IMR-90 (cell line): ENCODE data around the gene AKAP13. TPM values are rescaled to one million over a fixed set of nuclear protein-coding genes. Genes with fewer than 3 reads are reported as not detected.

ENCODE experiments used
- ATAC-seq: fragments of 200-7000 bp; cut with Tn5 transposase; 2 replicates; pipeline ENCODE4 v1.9.1; 2020; ENCODE audit warnings: low read depth, mild to moderate bottlenecking, moderate library complexity
- BruUV-seq: library from RNA; stranded (reverse); fragments of 400-500 nt; replicated peaks from 2 replicates; lab custom pipeline; 2021; lab: Mats Ljungman, UMichigan
- CTCF ChIA-PET: fragments of 300-600 bp; formaldehyde crosslinking; extraction: SDS; loops from one replicate; lab custom pipeline; 2021; ENCODE audit warnings: antibody characterized with exemption; lab: Yijun Ruan, JAX
- POLR2A ChIA-PET: fragments of 300-600 bp; sonication (Branson Sonifier 250); formaldehyde crosslinking; loops from one replicate; lab custom pipeline; 2022; ENCODE audit warnings: antibody characterized with exemption; ENCODE audit not compliant: unreplicated experiment; lab: Charles Lee
- DNase-seq: peaks from one replicate; pipeline ENCODE4 v3.0.0; 2013
- H2AFZ ChIP-seq: replicated peaks from 2 replicates; pipeline ENCODE3; 2013; ENCODE audit warnings: low read length, mild to moderate bottlenecking; ENCODE audit not compliant: poor library complexity
- H2AK5ac ChIP-seq: 2 replicates; pipeline ENCODE4 v1.6.1; 2013; ENCODE audit warnings: low read depth, low read length, inconsistent platforms
- H2AK9ac ChIP-seq: replicated peaks from 2 replicates; pipeline ENCODE3; 2013; ENCODE audit warnings: mild to moderate bottlenecking, low read depth, low read length, moderate library complexity; ENCODE audit not compliant: poor library complexity
- H2BK120ac ChIP-seq: 2 replicates; pipeline ENCODE4 v1.6.1; 2013; ENCODE audit warnings: low read depth, low read length, inconsistent platforms
- H2BK15ac ChIP-seq: 3 replicates; pipeline ENCODE4 v1.6.1; 2013; ENCODE audit warnings: low read depth, low read length, inconsistent platforms
- H2BK20ac ChIP-seq: 2 replicates; pipeline ENCODE4 v1.6.1; 2013; ENCODE audit warnings: low read depth, mild to moderate bottlenecking, inconsistent platforms, low read length, moderate library complexity
- H2BK5ac ChIP-seq: 2 replicates; pipeline ENCODE4 v1.6.1; 2013; ENCODE audit warnings: mild to moderate bottlenecking, low read depth, low read length, inconsistent platforms; ENCODE audit not compliant: poor library complexity, severe bottlenecking
- H3K14ac ChIP-seq: replicated peaks from 2 replicates; pipeline ENCODE4 v1.6.1; 2013; ENCODE audit warnings: low read depth, low read length, inconsistent platforms
- H3K18ac ChIP-seq: 2 replicates; pipeline ENCODE4 v1.6.1; 2013; ENCODE audit warnings: low read depth, low read length, control low read depth
- H3K23ac ChIP-seq: 2 replicates; pipeline ENCODE4 v1.6.1; 2013; ENCODE audit warnings: low read depth, low read length, inconsistent platforms
- H3K27ac ChIP-seq: 2 replicates; pipeline ENCODE4 v1.5.1; 2013; ENCODE audit warnings: mild to moderate bottlenecking, control low read depth, low read length; ENCODE audit not compliant: insufficient read depth
- H3K27me3 ChIP-seq: 2 replicates; pipeline ENCODE4 v1.6.1; 2013; ENCODE audit warnings: low read length; ENCODE audit not compliant: control insufficient read depth, insufficient read depth
- H3K36me3 ChIP-seq: 2 replicates; pipeline ENCODE4 v1.6.1; 2013; ENCODE audit warnings: low read length, mixed read lengths; ENCODE audit not compliant: control insufficient read depth, insufficient read depth
- H3K4ac ChIP-seq: 2 replicates; pipeline ENCODE4 v1.6.1; 2013; ENCODE audit warnings: low read depth, low read length, inconsistent platforms
- H3K4me1 ChIP-seq: 2 replicates; pipeline ENCODE4 v1.6.1; 2013; ENCODE audit warnings: low read length, mixed read lengths; ENCODE audit not compliant: control insufficient read depth, insufficient read depth
- H3K4me2 ChIP-seq: 2 replicates; pipeline ENCODE4 v1.6.1; 2013; ENCODE audit warnings: low read depth, mild to moderate bottlenecking, control low read depth, low read length, moderate library complexity
- H3K4me3 ChIP-seq: 2 replicates; pipeline ENCODE4 v1.5.1; 2013; ENCODE audit warnings: low read depth, mild to moderate bottlenecking, control low read depth, low read length, moderate library complexity; ENCODE audit not compliant: insufficient read depth
- H3K56ac ChIP-seq: 2 replicates; pipeline ENCODE4 v1.6.1; 2013; ENCODE audit warnings: low read length, inconsistent platforms; ENCODE audit not compliant: insufficient read depth; ENCODE audit errors: extremely low read depth
- H3K79me1 ChIP-seq, 2 experiments: 2 replicates each; pipeline ENCODE4 v1.6.1; 2013; ENCODE audit warnings: low read length in 2 of 2, inconsistent platforms in 1 of 2, low read depth in 1 of 2
- H3K9ac ChIP-seq: 2 replicates; pipeline ENCODE4 v1.6.1; 2013; ENCODE audit warnings: low read depth, low read length, control low read depth
- H3K9me1 ChIP-seq: 2 replicates; pipeline ENCODE4 v1.6.1; 2013; ENCODE audit warnings: low read length, inconsistent platforms; ENCODE audit not compliant: insufficient read depth
- H3K9me3 ChIP-seq: 2 replicates; pipeline ENCODE4 v1.6.1; 2013; ENCODE audit warnings: low read length; ENCODE audit not compliant: control insufficient read depth, insufficient read depth
- H4K20me1 ChIP-seq: 2 replicates; pipeline ENCODE4 v1.6.1; 2013; ENCODE audit warnings: low read length, inconsistent platforms; ENCODE audit not compliant: insufficient read depth
- H4K5ac ChIP-seq: 2 replicates; pipeline ENCODE4 v1.6.1; 2013; ENCODE audit warnings: mild to moderate bottlenecking, low read depth, low read length, control low read depth
- H4K8ac ChIP-seq, 2 experiments: 2 replicates each; pipeline ENCODE4 v1.6.1; 2013; ENCODE audit warnings: low read depth in 2 of 2, low read length in 2 of 2, control low read depth in 1 of 2, inconsistent platforms in 1 of 2
- H4K91ac ChIP-seq: 2 replicates; pipeline ENCODE4 v1.6.1; 2013; ENCODE audit warnings: low read depth, low read length, inconsistent platforms; ENCODE audit not compliant: insufficient read depth
- BHLHE40 ChIP-seq: fragments of 150-350 bp; IDR thresholded peaks from 2 replicates; pipeline ENCODE4 v1.6.1; 2016; ENCODE audit warnings: mild to moderate bottlenecking, low read depth, low read length
- CEBPB ChIP-seq: IDR thresholded peaks from 2 replicates; pipeline ENCODE4 v1.6.1; 2012; ENCODE audit warnings: low read depth, low read length, improper control_type of control experiment
- CHD1 ChIP-seq: IDR thresholded peaks from 2 replicates; pipeline ENCODE4 v1.6.1; 2012; ENCODE audit warnings: low read depth, low read length, improper control_type of control experiment
- FOS ChIP-seq: fragments of 150-350 bp; IDR thresholded peaks from 2 replicates; pipeline ENCODE4 v1.6.1; 2016; ENCODE audit warnings: low read depth, low read length
- MAFK ChIP-seq: IDR thresholded peaks from 2 replicates; pipeline ENCODE4 v1.6.1; 2012; ENCODE audit warnings: low read depth, low read length, improper control_type of control experiment
- MAZ ChIP-seq: IDR thresholded peaks from 2 replicates; pipeline ENCODE4 v1.6.1; 2012; ENCODE audit warnings: low read depth, mild to moderate bottlenecking, low read length, improper control_type of control experiment, moderate library complexity, borderline replicate concordance
- MXI1 ChIP-seq: IDR thresholded peaks from 2 replicates; pipeline ENCODE4 v1.6.1; 2012; ENCODE audit warnings: low read depth, mild to moderate bottlenecking, low read length, moderate library complexity, borderline replicate concordance
- NFE2L2 ChIP-seq: fragments of 150-350 bp; IDR thresholded peaks from 2 replicates; pipeline ENCODE4 v1.6.1; 2016; ENCODE audit warnings: low read depth, mild to moderate bottlenecking, low read length
- POLR2A ChIP-seq: IDR thresholded peaks from 2 replicates; pipeline ENCODE4 v1.6.1; 2012; ENCODE audit warnings: mild to moderate bottlenecking, low read depth, low read length
- RCOR1 ChIP-seq: IDR thresholded peaks from 2 replicates; pipeline ENCODE4 v1.6.1; 2012; ENCODE audit warnings: mild to moderate bottlenecking, low read length, improper control_type of control experiment; ENCODE audit not compliant: insufficient replicate concordance
- SMC3 ChIP-seq: fragments of 150-350 bp; IDR thresholded peaks from 2 replicates; pipeline ENCODE4 v1.6.1; 2016; ENCODE audit warnings: low read depth, mild to moderate bottlenecking, antibody characterized with exemption, low read length, moderate library complexity
- WGBS, 2 experiments: methylation state at CpG; one replicate each; pipeline versions ENCODE4 v1.1.5 to v1.1.7; 2013; ENCODE audit warnings: missing lambda C conversion rate in 2 of 2; ENCODE audit not compliant: insufficient read length in 1 of 2; ENCODE audit errors: extremely low coverage in 2 of 2; 5-methylcytosine and 5-hydroxymethylcytosine counted together
- dilution Hi-C: fragments of 300-500 bp; cut with HindIII; formaldehyde crosslinking; loops from one replicate; pipeline ENCODE4 v1.14.3; 2018; ENCODE audit warnings: low sequenced_read_pairs; ENCODE audit not compliant: unreplicated experiment
- in situ Hi-C: fragments of 300-500 bp; cut with MboI; formaldehyde crosslinking; loops from 3 replicates; pipeline ENCODE4 v1.14.3; 2019; ENCODE audit warnings: low sequenced_read_pairs, inconsistent platforms, mixed read lengths
- intact Hi-C: fragments of 100-400 bp; cut with micrococcal nuclease; formaldehyde crosslinking; loops from 2 replicates; pipeline ENCODE4 v1.10.0; 2022
- polyA plus RNA-seq, 3 experiments: library from polyadenylated mRNA; depleted of rRNA; stranded (reverse); fragments of >200 nt; gene quantifications; 2 replicates each; pipeline ENCODE4 v1.2.3, GENCODE V29; 2012; ENCODE audit warnings: low replicate concordance in 1 of 3
- total RNA-seq: library from RNA; depleted of rRNA; stranded (reverse); fragments of >200 nt; gene quantifications from 2 replicates; pipeline ENCODE4 v1.2.3, GENCODE V29; 2012
- TF ChIP-seq, protein P1 (sequence below): fragments of 150-350 bp; IDR thresholded peaks from 2 replicates; pipeline ENCODE4 v1.6.1; 2016; ENCODE audit warnings: low read depth, mild to moderate bottlenecking, low read length, moderate library complexity, borderline replicate concordance
- TF ChIP-seq, protein P2 (sequence below): conservative IDR thresholded peaks from 2 replicates; pipeline ENCODE4 v1.5.1; 2012; ENCODE audit warnings: mild to moderate bottlenecking, low read depth, low read length, improper control_type of control experiment
- TF ChIP-seq, protein P3 (sequence below): fragments of 150-350 bp; IDR thresholded peaks from 2 replicates; pipeline ENCODE4 v1.6.1; 2017; ENCODE audit warnings: mild to moderate bottlenecking, antibody characterized with exemption, low read length, low read depth

AKAP13 gene
- total and polyA plus RNA-seq, 2 of the 4 experiments (the other 2 are of a cell fraction) = 10.4 to 46.4 TPM

DNA sequence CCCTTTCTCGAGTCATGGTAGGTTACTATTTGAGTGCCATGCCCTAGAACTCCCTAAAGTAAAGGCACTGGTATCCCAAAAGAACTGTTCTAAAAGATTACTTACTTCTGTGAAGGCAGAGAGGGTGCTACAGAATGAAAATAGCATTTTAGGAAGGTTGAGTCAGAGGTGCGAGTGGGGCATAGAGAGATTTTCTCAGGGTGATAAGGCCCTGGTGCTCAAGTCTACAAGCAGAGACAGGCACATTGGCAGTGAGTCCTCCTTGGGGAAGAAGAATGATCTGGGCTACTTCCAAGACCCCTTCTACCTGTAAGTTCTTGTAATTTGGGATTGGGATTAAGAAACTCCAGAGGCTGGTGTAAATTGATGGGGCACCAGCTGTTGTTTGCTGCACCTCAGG lies 96.7 kb downstream of the AKAP13 start:
- H4K20me1 ChIP-seq = peaks cover 15% of the 10 kb centered on the region; the same call in 1 of the 2 replicates
- H2AK5ac ChIP-seq = no peak overlapping the region
- H3K18ac ChIP-seq = no peak overlapping the region
- no peak overlapping the region for H4K5ac ChIP-seq
- no peaks in the 10 kb centered on the region for H3K27me3 ChIP-seq
- intact Hi-C loops = loop anchor here (5.0 kb wide), 1 partner anchor 60 kb away; no protein-coding TSS in a partner anchor
- no peak overlapping the region for H4K91ac ChIP-seq
- H2AFZ ChIP-seq = no peak overlapping the region
- H3K23ac ChIP-seq = no peak overlapping the region
- no peak overlapping the region for H2BK5ac ChIP-seq
- H3K27ac ChIP-seq = no peak overlapping the region
- peaks cover 17% of the 10 kb centered on the region for H3K9me1 ChIP-seq
- peaks cover 21% of the 10 kb centered on the region for H3K4me1 ChIP-seq
- no TSS peak for BruUV-seq
- ChIA-PET POLR2A (interaction anchor here (0.6 kb wide), 1 partner anchor 72 kb away, joined by 5 read pairs; no protein-coding TSS in a partner anchor), CTCF (no interaction called here)
- H2BK120ac ChIP-seq = no peak overlapping the region
- H2AK9ac ChIP-seq = no peak overlapping the region
- no peak overlapping the region for H3K4me2 ChIP-seq
- H3K4me3 ChIP-seq = no peak overlapping the region
- H3K36me3 ChIP-seq = no peaks in the 10 kb centered on the region
- no peak overlapping the region for H4K8ac ChIP-seq
- in situ Hi-C loops = no loop called here
- peaks cover 55 to 84% of the 10 kb centered on the region in 2 experiments for H3K79me1 ChIP-seq
- H2BK15ac ChIP-seq = no peak overlapping the region
- no peak overlapping the region for H2BK20ac ChIP-seq
- ATAC-seq (no peak), DNase-seq (no peak)
- WGBS, 2 experiments = no CpG with 5 or more reads among the region's 2 CpGs
- H3K14ac ChIP-seq = no peak overlapping the region
- dilution Hi-C loops = no loop called here
- TF ChIP-seq CHD1 (no peak), CEBPB (no peak), FOS (no peak), SMC3 (no peak), POLR2A (no peak), NFE2L2 (no peak), MAFK (no peak), MXI1 (no peak), RCOR1 (no peak), BHLHE40 (no peak), MAZ (no peak)
- TF ChIP-seq, protein P1, sequence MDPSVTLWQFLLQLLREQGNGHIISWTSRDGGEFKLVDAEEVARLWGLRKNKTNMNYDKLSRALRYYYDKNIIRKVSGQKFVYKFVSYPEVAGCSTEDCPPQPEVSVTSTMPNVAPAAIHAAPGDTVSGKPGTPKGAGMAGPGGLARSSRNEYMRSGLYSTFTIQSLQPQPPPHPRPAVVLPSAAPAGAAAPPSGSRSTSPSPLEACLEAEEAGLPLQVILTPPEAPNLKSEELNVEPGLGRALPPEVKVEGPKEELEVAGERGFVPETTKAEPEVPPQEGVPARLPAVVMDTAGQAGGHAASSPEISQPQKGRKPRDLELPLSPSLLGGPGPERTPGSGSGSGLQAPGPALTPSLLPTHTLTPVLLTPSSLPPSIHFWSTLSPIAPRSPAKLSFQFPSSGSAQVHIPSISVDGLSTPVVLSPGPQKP = no peak
- TF ChIP-seq, protein P2, sequence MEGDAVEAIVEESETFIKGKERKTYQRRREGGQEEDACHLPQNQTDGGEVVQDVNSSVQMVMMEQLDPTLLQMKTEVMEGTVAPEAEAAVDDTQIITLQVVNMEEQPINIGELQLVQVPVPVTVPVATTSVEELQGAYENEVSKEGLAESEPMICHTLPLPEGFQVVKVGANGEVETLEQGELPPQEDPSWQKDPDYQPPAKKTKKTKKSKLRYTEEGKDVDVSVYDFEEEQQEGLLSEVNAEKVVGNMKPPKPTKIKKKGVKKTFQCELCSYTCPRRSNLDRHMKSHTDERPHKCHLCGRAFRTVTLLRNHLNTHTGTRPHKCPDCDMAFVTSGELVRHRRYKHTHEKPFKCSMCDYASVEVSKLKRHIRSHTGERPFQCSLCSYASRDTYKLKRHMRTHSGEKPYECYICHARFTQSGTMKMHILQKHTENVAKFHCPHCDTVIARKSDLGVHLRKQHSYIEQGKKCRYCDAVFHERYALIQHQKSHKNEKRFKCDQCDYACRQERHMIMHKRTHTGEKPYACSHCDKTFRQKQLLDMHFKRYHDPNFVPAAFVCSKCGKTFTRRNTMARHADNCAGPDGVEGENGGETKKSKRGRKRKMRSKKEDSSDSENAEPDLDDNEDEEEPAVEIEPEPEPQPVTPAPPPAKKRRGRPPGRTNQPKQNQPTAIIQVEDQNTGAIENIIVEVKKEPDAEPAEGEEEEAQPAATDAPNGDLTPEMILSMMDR = no peak
- TF ChIP-seq, protein P3, sequence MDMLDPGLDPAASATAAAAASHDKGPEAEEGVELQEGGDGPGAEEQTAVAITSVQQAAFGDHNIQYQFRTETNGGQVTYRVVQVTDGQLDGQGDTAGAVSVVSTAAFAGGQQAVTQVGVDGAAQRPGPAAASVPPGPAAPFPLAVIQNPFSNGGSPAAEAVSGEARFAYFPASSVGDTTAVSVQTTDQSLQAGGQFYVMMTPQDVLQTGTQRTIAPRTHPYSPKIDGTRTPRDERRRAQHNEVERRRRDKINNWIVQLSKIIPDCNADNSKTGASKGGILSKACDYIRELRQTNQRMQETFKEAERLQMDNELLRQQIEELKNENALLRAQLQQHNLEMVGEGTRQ = no peak
- H3K9ac ChIP-seq = no peak overlapping the region
- H3K4ac ChIP-seq = no peak overlapping the region
- H3K56ac ChIP-seq = no peak overlapping the region
- no peaks in the 10 kb centered on the region for H3K9me3 ChIP-seq
